IMR-90 (cell line): ENCODE results near the gene BTN3A1. TPM values are rescaled to one million over a fixed set of nuclear protein-coding genes. Genes with fewer than 3 reads are reported as not detected.
A peak's percentile ranks its signal among the peaks of the same experiment; 100 is the strongest.

ENCODE experiments used
- ATAC-seq: fragments of 200-7000 bp; cut with Tn5 transposase; 2 replicates; pipeline ENCODE4 v1.9.1; 2020; ENCODE audit warnings: low read depth, mild to moderate bottlenecking, moderate library complexity
- BruUV-seq: library from RNA; stranded (reverse); fragments of 400-500 nt; replicated peaks from 2 replicates; lab custom pipeline; 2021; lab: Mats Ljungman, UMichigan
- CTCF ChIA-PET: fragments of 300-600 bp; formaldehyde crosslinking; extraction: SDS; loops from one replicate; lab custom pipeline; 2021; ENCODE audit warnings: antibody characterized with exemption; lab: Yijun Ruan, JAX
- POLR2A ChIA-PET: fragments of 300-600 bp; sonication (Branson Sonifier 250); formaldehyde crosslinking; loops from one replicate; lab custom pipeline; 2022; ENCODE audit warnings: antibody characterized with exemption; ENCODE audit not compliant: unreplicated experiment; lab: Charles Lee
- DNase-seq: peaks from one replicate; pipeline ENCODE4 v3.0.0; 2013
- H2AFZ ChIP-seq: replicated peaks from 2 replicates; pipeline ENCODE3; 2013; ENCODE audit warnings: low read length, mild to moderate bottlenecking; ENCODE audit not compliant: poor library complexity
- H2AK5ac ChIP-seq: 2 replicates; pipeline ENCODE4 v1.6.1; 2013; ENCODE audit warnings: low read depth, low read length, inconsistent platforms
- H2AK9ac ChIP-seq: replicated peaks from 2 replicates; pipeline ENCODE3; 2013; ENCODE audit warnings: mild to moderate bottlenecking, low read depth, low read length, moderate library complexity; ENCODE audit not compliant: poor library complexity
- H2BK120ac ChIP-seq: 2 replicates; pipeline ENCODE4 v1.6.1; 2013; ENCODE audit warnings: low read depth, low read length, inconsistent platforms
- H2BK15ac ChIP-seq: 3 replicates; pipeline ENCODE4 v1.6.1; 2013; ENCODE audit warnings: low read depth, low read length, inconsistent platforms
- H2BK20ac ChIP-seq: 2 replicates; pipeline ENCODE4 v1.6.1; 2013; ENCODE audit warnings: low read depth, mild to moderate bottlenecking, inconsistent platforms, low read length, moderate library complexity
- H2BK5ac ChIP-seq: 2 replicates; pipeline ENCODE4 v1.6.1; 2013; ENCODE audit warnings: mild to moderate bottlenecking, low read depth, low read length, inconsistent platforms; ENCODE audit not compliant: poor library complexity, severe bottlenecking
- H3K14ac ChIP-seq: replicated peaks from 2 replicates; pipeline ENCODE4 v1.6.1; 2013; ENCODE audit warnings: low read depth, low read length, inconsistent platforms
- H3K18ac ChIP-seq: 2 replicates; pipeline ENCODE4 v1.6.1; 2013; ENCODE audit warnings: low read depth, low read length, control low read depth
- H3K23ac ChIP-seq: 2 replicates; pipeline ENCODE4 v1.6.1; 2013; ENCODE audit warnings: low read depth, low read length, inconsistent platforms
- H3K27ac ChIP-seq: 2 replicates; pipeline ENCODE4 v1.5.1; 2013; ENCODE audit warnings: mild to moderate bottlenecking, control low read depth, low read length; ENCODE audit not compliant: insufficient read depth
- H3K27me3 ChIP-seq: 2 replicates; pipeline ENCODE4 v1.6.1; 2013; ENCODE audit warnings: low read length; ENCODE audit not compliant: control insufficient read depth, insufficient read depth
- H3K36me3 ChIP-seq: 2 replicates; pipeline ENCODE4 v1.6.1; 2013; ENCODE audit warnings: low read length, mixed read lengths; ENCODE audit not compliant: control insufficient read depth, insufficient read depth
- H3K4ac ChIP-seq: 2 replicates; pipeline ENCODE4 v1.6.1; 2013; ENCODE audit warnings: low read depth, low read length, inconsistent platforms
- H3K4me1 ChIP-seq: 2 replicates; pipeline ENCODE4 v1.6.1; 2013; ENCODE audit warnings: low read length, mixed read lengths; ENCODE audit not compliant: control insufficient read depth, insufficient read depth
- H3K4me2 ChIP-seq: 2 replicates; pipeline ENCODE4 v1.6.1; 2013; ENCODE audit warnings: low read depth, mild to moderate bottlenecking, control low read depth, low read length, moderate library complexity
- H3K4me3 ChIP-seq: 2 replicates; pipeline ENCODE4 v1.5.1; 2013; ENCODE audit warnings: low read depth, mild to moderate bottlenecking, control low read depth, low read length, moderate library complexity; ENCODE audit not compliant: insufficient read depth
- H3K56ac ChIP-seq: 2 replicates; pipeline ENCODE4 v1.6.1; 2013; ENCODE audit warnings: low read length, inconsistent platforms; ENCODE audit not compliant: insufficient read depth; ENCODE audit errors: extremely low read depth
- H3K79me1 ChIP-seq, 2 experiments: 2 replicates each; pipeline ENCODE4 v1.6.1; 2013; ENCODE audit warnings: low read length in 2 of 2, inconsistent platforms in 1 of 2, low read depth in 1 of 2
- H3K9ac ChIP-seq: 2 replicates; pipeline ENCODE4 v1.6.1; 2013; ENCODE audit warnings: low read depth, low read length, control low read depth
- H3K9me1 ChIP-seq: 2 replicates; pipeline ENCODE4 v1.6.1; 2013; ENCODE audit warnings: low read length, inconsistent platforms; ENCODE audit not compliant: insufficient read depth
- H3K9me3 ChIP-seq: 2 replicates; pipeline ENCODE4 v1.6.1; 2013; ENCODE audit warnings: low read length; ENCODE audit not compliant: control insufficient read depth, insufficient read depth
- H4K20me1 ChIP-seq: 2 replicates; pipeline ENCODE4 v1.6.1; 2013; ENCODE audit warnings: low read length, inconsistent platforms; ENCODE audit not compliant: insufficient read depth
- H4K5ac ChIP-seq: 2 replicates; pipeline ENCODE4 v1.6.1; 2013; ENCODE audit warnings: mild to moderate bottlenecking, low read depth, low read length, control low read depth
- H4K8ac ChIP-seq, 2 experiments: 2 replicates each; pipeline ENCODE4 v1.6.1; 2013; ENCODE audit warnings: low read depth in 2 of 2, low read length in 2 of 2, control low read depth in 1 of 2, inconsistent platforms in 1 of 2
- H4K91ac ChIP-seq: 2 replicates; pipeline ENCODE4 v1.6.1; 2013; ENCODE audit warnings: low read depth, low read length, inconsistent platforms; ENCODE audit not compliant: insufficient read depth
- BHLHE40 ChIP-seq: fragments of 150-350 bp; IDR thresholded peaks from 2 replicates; pipeline ENCODE4 v1.6.1; 2016; ENCODE audit warnings: mild to moderate bottlenecking, low read depth, low read length
- CEBPB ChIP-seq: IDR thresholded peaks from 2 replicates; pipeline ENCODE4 v1.6.1; 2012; ENCODE audit warnings: low read depth, low read length, improper control_type of control experiment
- CTCF ChIP-seq: conservative IDR thresholded peaks from 2 replicates; pipeline ENCODE4 v1.5.1; 2012; ENCODE audit warnings: mild to moderate bottlenecking, low read depth, low read length, improper control_type of control experiment
- ELK1 ChIP-seq: fragments of 150-350 bp; IDR thresholded peaks from 2 replicates; pipeline ENCODE4 v1.6.1; 2016; ENCODE audit warnings: low read depth, mild to moderate bottlenecking, low read length, moderate library complexity, borderline replicate concordance
- FOS ChIP-seq: fragments of 150-350 bp; IDR thresholded peaks from 2 replicates; pipeline ENCODE4 v1.6.1; 2016; ENCODE audit warnings: low read depth, low read length
- MAFK ChIP-seq: IDR thresholded peaks from 2 replicates; pipeline ENCODE4 v1.6.1; 2012; ENCODE audit warnings: low read depth, low read length, improper control_type of control experiment
- MAZ ChIP-seq: IDR thresholded peaks from 2 replicates; pipeline ENCODE4 v1.6.1; 2012; ENCODE audit warnings: low read depth, mild to moderate bottlenecking, low read length, improper control_type of control experiment, moderate library complexity, borderline replicate concordance
- MXI1 ChIP-seq: IDR thresholded peaks from 2 replicates; pipeline ENCODE4 v1.6.1; 2012; ENCODE audit warnings: low read depth, mild to moderate bottlenecking, low read length, moderate library complexity, borderline replicate concordance
- NFE2L2 ChIP-seq: fragments of 150-350 bp; IDR thresholded peaks from 2 replicates; pipeline ENCODE4 v1.6.1; 2016; ENCODE audit warnings: low read depth, mild to moderate bottlenecking, low read length
- POLR2A ChIP-seq: IDR thresholded peaks from 2 replicates; pipeline ENCODE4 v1.6.1; 2012; ENCODE audit warnings: mild to moderate bottlenecking, low read depth, low read length
- RAD21 ChIP-seq: IDR thresholded peaks from 2 replicates; pipeline ENCODE4 v1.6.1; 2012; ENCODE audit warnings: low read length, improper control_type of control experiment
- RCOR1 ChIP-seq: IDR thresholded peaks from 2 replicates; pipeline ENCODE4 v1.6.1; 2012; ENCODE audit warnings: mild to moderate bottlenecking, low read length, improper control_type of control experiment; ENCODE audit not compliant: insufficient replicate concordance
- RFX5 ChIP-seq: IDR thresholded peaks from 2 replicates; pipeline ENCODE4 v1.8.0; 2012; ENCODE audit warnings: low read depth, mild to moderate bottlenecking, low read length, moderate library complexity
- USF2 ChIP-seq: fragments of 150-350 bp; IDR thresholded peaks from 2 replicates; pipeline ENCODE4 v1.6.1; 2017; ENCODE audit warnings: mild to moderate bottlenecking, antibody characterized with exemption, low read length, low read depth
- WGBS, 2 experiments: methylation state at CpG; one replicate each; pipeline versions ENCODE4 v1.1.5 to v1.1.7; 2013; ENCODE audit warnings: missing lambda C conversion rate in 2 of 2; ENCODE audit not compliant: insufficient read length in 1 of 2; ENCODE audit errors: extremely low coverage in 2 of 2; 5-methylcytosine and 5-hydroxymethylcytosine counted together
- dilution Hi-C: fragments of 300-500 bp; cut with HindIII; formaldehyde crosslinking; loops from one replicate; pipeline ENCODE4 v1.14.3; 2018; ENCODE audit warnings: low sequenced_read_pairs; ENCODE audit not compliant: unreplicated experiment
- in situ Hi-C: fragments of 300-500 bp; cut with MboI; formaldehyde crosslinking; loops from 3 replicates; pipeline ENCODE4 v1.14.3; 2019; ENCODE audit warnings: low sequenced_read_pairs, inconsistent platforms, mixed read lengths
- intact Hi-C: fragments of 100-400 bp; cut with micrococcal nuclease; formaldehyde crosslinking; loops from 2 replicates; pipeline ENCODE4 v1.10.0; 2022
- polyA plus RNA-seq, 3 experiments: library from polyadenylated mRNA; depleted of rRNA; stranded (reverse); fragments of >200 nt; gene quantifications; 2 replicates each; pipeline ENCODE4 v1.2.3, GENCODE V29; 2012; ENCODE audit warnings: low replicate concordance in 1 of 3
- total RNA-seq: library from RNA; depleted of rRNA; stranded (reverse); fragments of >200 nt; gene quantifications from 2 replicates; pipeline ENCODE4 v1.2.3, GENCODE V29; 2012

BTN3A1 gene
- total and polyA plus RNA-seq, 2 of the 4 experiments (the other 2 are of a cell fraction): 14.4 to 16.5 TPM

DNA sequence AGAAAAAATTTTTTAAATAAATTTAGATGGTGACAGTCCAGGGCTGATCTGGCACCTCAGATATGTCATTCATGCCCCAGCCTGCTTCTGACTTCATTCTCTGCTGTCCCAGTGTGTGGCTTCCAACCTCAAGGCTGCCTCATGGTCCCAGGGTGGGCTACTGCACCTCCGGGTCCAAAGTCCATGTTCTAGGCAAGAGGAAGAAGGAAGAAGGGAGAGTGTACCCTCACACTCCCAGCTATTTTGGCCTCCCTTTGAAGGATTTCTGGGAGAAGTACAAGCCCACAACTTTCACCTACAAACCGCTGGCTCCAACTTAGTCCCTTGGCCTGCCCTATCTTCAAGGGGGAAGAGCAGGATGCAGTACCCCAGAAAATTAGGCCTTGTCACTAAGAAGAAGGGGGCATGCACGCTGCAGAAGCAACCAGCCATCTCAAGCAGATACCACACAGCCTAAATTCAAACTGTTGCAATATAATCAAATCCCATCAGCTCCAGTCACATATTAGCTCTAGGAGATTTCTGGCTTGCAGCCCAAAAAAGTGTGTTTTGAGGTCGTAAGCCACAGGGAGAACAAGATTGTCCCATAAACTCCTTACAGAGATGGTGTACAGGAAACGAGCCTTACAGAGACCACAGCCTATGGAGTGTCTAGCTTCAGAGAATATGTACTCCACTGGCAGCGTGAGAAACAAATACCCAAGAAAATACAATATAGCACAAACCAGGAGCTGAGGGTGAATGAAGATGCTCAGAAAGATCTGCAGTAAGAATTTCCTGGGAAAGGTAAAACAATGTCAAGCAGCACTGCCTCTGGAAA is 38.0 kb upstream of the BTN3A1 start:
- POLR2A ChIA-PET: no interaction called here
- H2BK120ac ChIP-seq: peak overlapping the region; percentile 72
- no peaks in the 10 kb centered on the region for H3K36me3 ChIP-seq
- peaks cover 9% of the 10 kb centered on the region for H3K4me1 ChIP-seq
- H3K4me2 ChIP-seq: peak overlapping the region; percentile 90
- H3K4ac ChIP-seq: peak overlapping the region; percentile 85
- peak overlapping the region; percentile 73 for H3K56ac ChIP-seq
- no TSS peak for BruUV-seq
- no peak for DNase-seq
- H3K4me3 ChIP-seq: peak overlapping the region; percentile 98
- H3K27me3 ChIP-seq: no peaks in the 10 kb centered on the region
- H4K8ac ChIP-seq: peak overlapping the region; percentile 49 to 91; a peak in 3 of 4 replicates
- intact Hi-C loops (no loop called here), dilution Hi-C loops (no loop called here), in situ Hi-C loops (no loop called here)
- peak overlapping the region; percentile 75 for H3K9ac ChIP-seq
- CTCF ChIA-PET: interaction anchor here (1.1 kb wide), 1 partner anchor 22 kb away, joined by 3 read pairs; no protein-coding TSS in a partner anchor
- peak overlapping the region; percentile 55 for H3K23ac ChIP-seq
- H4K91ac ChIP-seq: peak overlapping the region; percentile 56
- peaks cover 0 to 8% of the 10 kb centered on the region in 2 experiments; a peak in 2 of 4 replicates for H3K79me1 ChIP-seq
- peak overlapping the region; percentile 90 for H3K14ac ChIP-seq
- H2AK5ac ChIP-seq: peak overlapping the region; percentile 78
- peak overlapping the region; percentile 85 for H3K27ac ChIP-seq
- H3K9me1 ChIP-seq: peaks cover 4% of the 10 kb centered on the region; the same call in 1 of the 2 replicates
- H2BK5ac ChIP-seq: peak overlapping the region; percentile 88
- peak overlapping the region; percentile 100 for H4K5ac ChIP-seq
- H3K18ac ChIP-seq: peak overlapping the region; percentile 74
- H4K20me1 ChIP-seq: no peaks in the 10 kb centered on the region
- H2BK15ac ChIP-seq: peak overlapping the region; percentile 49; the same call in 2 of the 3 replicates
- H2BK20ac ChIP-seq: peak overlapping the region; percentile 60
- peak overlapping the region; percentile 89 for H2AFZ ChIP-seq
- no peaks in the 10 kb centered on the region for H3K9me3 ChIP-seq
- no CpG with 5 or more reads among the region's 6 CpGs for WGBS, 2 experiments
- peak overlapping the region; percentile 70 for H2AK9ac ChIP-seq
- peak; percentile 22; the same call in 1 of the 2 replicates for ATAC-seq
- no peak for TF ChIP-seq MXI1
- no peak for TF ChIP-seq POLR2A
- TF ChIP-seq RFX5: no peak
- TF ChIP-seq MAZ: no peak
- TF ChIP-seq BHLHE40: no peak
- TF ChIP-seq RCOR1: no peak
- TF ChIP-seq USF2: no peak
- no peak for TF ChIP-seq ELK1
- TF ChIP-seq RAD21: no peak
- no peak for TF ChIP-seq MAFK
- TF ChIP-seq CTCF: no peak
- no peak for TF ChIP-seq CEBPB
- TF ChIP-seq NFE2L2: no peak
- no peak for TF ChIP-seq FOS
